Natural killer cell (primary cell): ENCODE measurements around the gene MSMO1. TPM values are rescaled to one million over a fixed set of nuclear protein-coding genes. Genes with fewer than 3 reads are reported as not detected.
A peak's percentile ranks its signal among the peaks of the same experiment; 100 is the strongest.
"Not testable (repeated sequence)": the region's sequence is repeated elsewhere in the genome, so short reads cannot be mapped to it uniquely, and the experiment has no call there.

Experiments used
- ATAC-seq, 3 donors: fragments of 150-1000 bp in 2 of 3; fragments of 200-7000 bp in 1 of 3; cut with Tn5 transposase; 1 replicate in 1 of 3; 2 replicates in 2 of 3; pipeline ENCODE4 v1.10.0; 2021; ENCODE audit warnings: mild to moderate bottlenecking in 2 of 3, moderate library complexity in 2 of 3
- DNase-seq, 2 donors: peaks; one replicate each; pipeline versions ENCODE4 v3.0.0 to v3.0.0-alpha.2; 2013 to 2021; ENCODE audit warnings: mixed read lengths in 1 of 2
- H3K27ac ChIP-seq: one replicate; pipeline ENCODE4 v1.5.1; 2013; ENCODE audit warnings: mild to moderate bottlenecking, low read length
- H3K27me3 ChIP-seq: one replicate; pipeline ENCODE4 v1.6.1; 2013; ENCODE audit warnings: low read length; ENCODE audit not compliant: control insufficient read depth, insufficient read depth
- H3K36me3 ChIP-seq: one replicate; pipeline ENCODE4 v1.6.1; 2013; ENCODE audit warnings: low read length; ENCODE audit not compliant: control insufficient read depth, insufficient read depth
- H3K4me1 ChIP-seq: one replicate; pipeline ENCODE4 v1.6.1; 2013; ENCODE audit warnings: low read length; ENCODE audit not compliant: control insufficient read depth, insufficient read depth
- H3K4me3 ChIP-seq: one replicate; pipeline ENCODE4 v1.5.1; 2013; ENCODE audit warnings: low read length
- H3K9me3 ChIP-seq: one replicate; pipeline ENCODE4 v1.6.1; 2013; ENCODE audit warnings: low read length; ENCODE audit not compliant: control insufficient read depth, insufficient read depth
- H3K27ac Mint-ChIP-seq, 2 donors: one replicate each; pipeline ENCODE4 v1.8.0; 2022; ENCODE audit warnings: mild to moderate bottlenecking in 2 of 2, mixed read lengths in 2 of 2, moderate library complexity in 1 of 2
- H3K27me3 Mint-ChIP-seq, 2 donors: one replicate each; pipeline ENCODE4 v1.8.0; 2022; ENCODE audit warnings: low read depth in 2 of 2, mixed read lengths in 2 of 2
- H3K36me3 Mint-ChIP-seq: one replicate; pipeline ENCODE4 v1.8.0; 2022; ENCODE audit warnings: mixed read lengths
- H3K4me1 Mint-ChIP-seq, 2 donors: one replicate each; pipeline ENCODE4 v1.8.0; 2022; ENCODE audit warnings: mixed read lengths in 2 of 2
- H3K4me3 Mint-ChIP-seq: one replicate; pipeline ENCODE4 v1.8.0; 2022; ENCODE audit warnings: mild to moderate bottlenecking, moderate library complexity, mixed read lengths
- H3K9me3 Mint-ChIP-seq, 2 donors: one replicate each; pipeline ENCODE4 v1.8.0; 2022; ENCODE audit warnings: mixed read lengths in 2 of 2
- WGBS: methylation state at CpG from one replicate; pipeline ENCODE4 v1.1.7; 2013; ENCODE audit warnings: missing lambda C conversion rate; ENCODE audit not compliant: insufficient coverage; 5-methylcytosine and 5-hydroxymethylcytosine counted together
- intact Hi-C: fragments of 100-400 bp; cut with micrococcal nuclease; formaldehyde crosslinking; loops from one replicate; pipeline ENCODE4 v1.14.2; 2022
- total RNA-seq, 4 donors: library from RNA; stranded (reverse); fragments of 120-200 nt in 1 of 4; gene quantifications; one replicate each; pipeline versions ENCODE4 v1.2.3 to v1.2.4, GENCODE V29; 2013 to 2022
- TF ChIP-seq, protein P1 (sequence below): fragments of 200-600 bp; IDR thresholded peaks from one replicate; pipeline ENCODE4 v1.8.0; 2022; ENCODE audit warnings: antibody characterized with exemption

Gene MSMO1
- total RNA-seq, 3 donors from 2014 or later (not counting 1 experiment from before 2014, with no cell fraction given): 22.5 to 27.7 (median 23.9) TPM

DNA sequence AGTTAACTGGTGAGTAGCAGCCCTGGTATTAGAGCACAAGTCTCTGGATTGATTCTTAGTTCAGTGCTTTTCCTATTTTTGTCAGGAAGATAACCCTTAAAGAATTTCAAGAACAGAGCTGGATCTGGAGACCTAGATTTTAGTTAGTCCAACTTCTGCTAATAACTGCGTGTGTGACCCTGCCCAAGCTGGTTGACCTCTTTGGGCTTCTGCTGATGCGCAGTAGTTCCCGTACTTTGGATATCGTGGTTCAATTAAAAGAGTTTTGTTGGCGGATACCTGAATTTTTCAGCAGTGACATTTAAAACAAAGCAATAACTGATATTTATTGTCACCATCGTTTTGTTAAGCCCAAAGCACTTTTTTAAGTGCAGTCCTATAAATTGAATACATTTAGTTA is 9.3 kb downstream of the MSMO1 start:
- H3K36me3 Mint-ChIP-seq: no peaks in the 10 kb centered on the region
- no peak for ATAC-seq

DNA sequence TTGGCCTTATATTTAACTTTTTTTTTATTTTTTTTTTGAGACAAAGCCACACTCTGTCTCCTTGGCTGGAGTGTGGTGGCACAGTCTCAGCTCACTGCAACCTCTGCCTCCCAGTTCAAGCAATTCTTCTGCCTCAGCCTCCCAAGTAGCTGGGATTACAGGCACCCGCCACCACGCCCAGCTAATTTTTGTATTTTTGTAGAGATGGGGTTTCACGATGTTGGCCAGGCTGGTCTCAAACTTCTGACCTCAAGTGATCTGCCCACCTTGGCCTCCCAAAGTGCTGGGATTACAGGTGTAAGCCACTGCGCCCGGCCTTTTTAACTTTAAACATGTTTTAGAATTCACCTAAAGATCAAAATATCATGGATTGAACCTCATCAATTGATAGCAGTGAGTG is 14.9 kb downstream of the MSMO1 start:
- H3K27ac ChIP-seq, H3K4me3 ChIP-seq, H3K27me3 ChIP-seq, H3K4me1 Mint-ChIP-seq, DNase-seq, H3K9me3 Mint-ChIP-seq, H3K9me3 ChIP-seq, H3K36me3 Mint-ChIP-seq, H3K27me3 Mint-ChIP-seq, H3K27ac Mint-ChIP-seq, intact Hi-C loops, H3K4me3 Mint-ChIP-seq, ATAC-seq, H3K4me1 ChIP-seq: not testable (repeated sequence)
- peaks cover 33% of the 10 kb centered on the region for H3K36me3 ChIP-seq
- 99% methylated on average over 5 of the region's 5 CpGs for WGBS

More for the DNA sequence above, 9.3 kb downstream of the MSMO1 start:
- intact Hi-C loops: no loop called here
- Histone ChIP-seq H3K9me3 (no peaks in the 10 kb centered on the region), H3K4me1 (no peaks in the 10 kb centered on the region), H3K27me3 (no peaks in the 10 kb centered on the region), H3K27ac (no peak overlapping the region), H3K4me3 (no peak overlapping the region), H3K36me3 (peaks cover 47% of the 10 kb centered on the region)
- Mint-ChIP-seq H3K27ac (no peak overlapping the region), H3K9me3 (no peaks in the 10 kb centered on the region), H3K4me1 (peaks cover 12 to 26% of the 10 kb centered on the region in 2 donors), H3K4me3 (no peak overlapping the region), H3K27me3 (no peaks in the 10 kb centered on the region)
- TF ChIP-seq, protein P1, sequence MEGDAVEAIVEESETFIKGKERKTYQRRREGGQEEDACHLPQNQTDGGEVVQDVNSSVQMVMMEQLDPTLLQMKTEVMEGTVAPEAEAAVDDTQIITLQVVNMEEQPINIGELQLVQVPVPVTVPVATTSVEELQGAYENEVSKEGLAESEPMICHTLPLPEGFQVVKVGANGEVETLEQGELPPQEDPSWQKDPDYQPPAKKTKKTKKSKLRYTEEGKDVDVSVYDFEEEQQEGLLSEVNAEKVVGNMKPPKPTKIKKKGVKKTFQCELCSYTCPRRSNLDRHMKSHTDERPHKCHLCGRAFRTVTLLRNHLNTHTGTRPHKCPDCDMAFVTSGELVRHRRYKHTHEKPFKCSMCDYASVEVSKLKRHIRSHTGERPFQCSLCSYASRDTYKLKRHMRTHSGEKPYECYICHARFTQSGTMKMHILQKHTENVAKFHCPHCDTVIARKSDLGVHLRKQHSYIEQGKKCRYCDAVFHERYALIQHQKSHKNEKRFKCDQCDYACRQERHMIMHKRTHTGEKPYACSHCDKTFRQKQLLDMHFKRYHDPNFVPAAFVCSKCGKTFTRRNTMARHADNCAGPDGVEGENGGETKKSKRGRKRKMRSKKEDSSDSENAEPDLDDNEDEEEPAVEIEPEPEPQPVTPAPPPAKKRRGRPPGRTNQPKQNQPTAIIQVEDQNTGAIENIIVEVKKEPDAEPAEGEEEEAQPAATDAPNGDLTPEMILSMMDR: no peak
- WGBS: 98% methylated on average over 6 of the region's 6 CpGs
- no peak for DNase-seq

DNA sequence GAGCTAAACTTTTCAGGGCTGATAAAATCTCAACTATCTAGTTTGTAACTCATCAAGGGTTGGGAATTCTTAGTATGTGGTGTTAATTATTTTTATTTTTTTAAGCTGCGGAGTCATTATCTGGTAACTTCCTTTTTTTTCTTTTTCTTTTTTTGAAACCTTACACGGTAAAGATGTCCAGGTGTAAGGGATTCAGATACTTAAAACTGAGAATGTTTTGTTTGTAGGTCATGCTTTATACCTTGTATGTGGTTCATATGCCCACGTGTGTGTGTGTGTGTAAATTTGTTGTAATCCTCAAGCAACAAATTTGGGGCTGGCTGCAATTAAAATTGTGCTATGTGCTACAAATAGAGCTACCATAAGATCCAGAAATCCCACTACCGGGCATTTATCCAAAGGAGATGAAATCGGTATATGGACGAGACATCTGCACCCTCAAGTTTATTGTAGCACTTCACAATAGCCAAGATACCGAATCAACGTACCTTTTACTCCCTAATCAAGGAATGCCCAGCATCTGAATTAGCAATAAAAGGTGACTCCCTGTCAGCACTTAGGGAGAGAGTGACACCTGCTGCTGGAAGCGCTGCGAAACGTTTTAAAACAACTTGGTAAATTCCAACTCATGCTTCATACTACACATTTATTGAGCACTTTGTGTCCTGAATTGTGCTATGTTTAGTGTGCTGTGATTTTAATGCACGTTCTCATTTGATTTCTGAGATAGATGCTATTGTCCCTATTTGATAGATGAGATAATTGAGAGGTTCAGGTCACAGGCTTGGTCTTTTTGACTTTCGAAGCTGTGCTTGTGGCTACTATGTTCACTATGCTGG is 16.1 kb downstream of the MSMO1 start:
- WGBS: 93% methylated on average over 10 of the region's 13 CpGs
- DNase-seq (peak in 1 of 2 donors; percentile 49), ATAC-seq (no peak)
- no peaks in the 10 kb centered on the region for H3K4me1 ChIP-seq
- H3K9me3 ChIP-seq: no peaks in the 10 kb centered on the region
- Mint-ChIP-seq H3K4me3 (no peak overlapping the region), H3K9me3 (no peaks in the 10 kb centered on the region), H3K27me3 (no peaks in the 10 kb centered on the region), H3K36me3 (no peaks in the 10 kb centered on the region), H3K4me1 (peaks cover 0 to 5% of the 10 kb centered on the region in 2 donors), H3K27ac (peak overlapping the region; percentile 24 to 29)
- H3K27me3 ChIP-seq: no peaks in the 10 kb centered on the region
- no peak overlapping the region for H3K4me3 ChIP-seq
- TF ChIP-seq, protein P1: no peak
- no peak overlapping the region for H3K27ac ChIP-seq
- intact Hi-C loops: no loop called here
- peaks cover 28% of the 10 kb centered on the region for H3K36me3 ChIP-seq

DNA sequence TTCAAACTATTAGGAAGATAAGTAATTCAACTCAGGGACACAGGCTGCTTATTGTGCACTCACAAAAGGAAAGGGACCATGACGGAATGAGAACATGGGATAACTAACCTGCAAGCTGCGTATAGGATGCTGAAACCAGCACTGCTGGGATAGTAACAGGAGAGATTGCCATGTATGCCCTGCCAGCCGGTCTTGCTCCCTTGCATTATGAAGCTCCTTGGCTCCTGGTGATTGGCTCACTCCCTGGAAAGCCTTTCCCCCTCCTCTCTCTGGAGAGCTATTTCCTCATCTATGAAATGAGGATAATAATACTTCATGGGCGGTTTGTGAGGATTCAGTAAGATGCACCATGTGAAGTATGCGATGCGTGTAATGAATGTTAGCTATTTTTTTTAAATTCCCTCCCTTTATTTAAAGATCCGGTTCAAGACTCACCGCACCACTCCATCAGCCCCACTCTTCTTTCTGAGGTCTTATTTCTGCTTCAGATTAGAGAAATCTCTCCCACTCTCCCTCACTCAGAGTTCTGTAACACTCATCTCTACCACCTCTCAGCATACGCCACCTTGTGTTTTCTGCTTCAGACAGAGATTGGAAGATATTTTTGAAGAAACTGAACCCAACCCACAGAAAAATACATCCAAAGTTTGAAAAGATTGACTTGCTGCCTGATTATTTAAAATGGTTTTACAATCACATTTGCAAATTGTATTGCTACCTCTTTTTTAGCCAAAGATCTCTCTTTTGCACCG is 18.4 kb downstream of the MSMO1 start:
- H3K36me3 ChIP-seq: peaks cover 9% of the 10 kb centered on the region
- no peaks in the 10 kb centered on the region for H3K9me3 Mint-ChIP-seq
- no peaks in the 10 kb centered on the region for H3K9me3 ChIP-seq
- H3K36me3 Mint-ChIP-seq: no peaks in the 10 kb centered on the region
- WGBS: 94% methylated on average over 9 of the region's 10 CpGs
- H3K27ac ChIP-seq: no peak overlapping the region
- H3K4me3 Mint-ChIP-seq: no peak overlapping the region
- peaks cover 0 to 5% of the 10 kb centered on the region in 2 donors for H3K4me1 Mint-ChIP-seq
- DNase-seq (no peak), ATAC-seq (no peak)
- intact Hi-C loops: no loop called here
- H3K27me3 ChIP-seq: no peaks in the 10 kb centered on the region
- H3K4me1 ChIP-seq: no peaks in the 10 kb centered on the region
- H3K4me3 ChIP-seq: no peak overlapping the region
- peaks cover 3 to 5% of the 10 kb centered on the region in 2 donors for H3K27me3 Mint-ChIP-seq
- no peak overlapping the region for H3K27ac Mint-ChIP-seq
- TF ChIP-seq, protein P1: no peak
